ENCODE measurements around the gene NBEAL2.

GRCh38 chr3:46948830-46949671 lies 30.4 kb upstream of the NBEAL2 start:
- TF ChIP-seq ZNF384 (IDR thresholded peaks at IDR 0.05) = no peak
- TF ChIP-seq ELF4 (IDR thresholded peaks at IDR 0.05) = no peak
- TF ChIP-seq TARDBP (IDR thresholded peaks at IDR 0.05) = no peak
- no peak for TF ChIP-seq BHLHE40 (IDR thresholded peaks at IDR 0.05; ENCODE audit: borderline replicate concordance)
- no peak for TF ChIP-seq NFRKB (IDR thresholded peaks at IDR 0.05)
- no peak for TF ChIP-seq LEF1 (IDR thresholded peaks at IDR 0.05; ENCODE audit: borderline replicate concordance)
- no peak for TF ChIP-seq SUZ12 (IDR thresholded peaks at IDR 0.05)
- no peak for TF ChIP-seq FOXM1 (IDR thresholded peaks at IDR 0.05; ENCODE audit: borderline replicate concordance)

Data from HEK293T (cell line).